H9 (cell line): ENCODE data around the gene OPHN1. TPM values are rescaled to one million over a fixed set of nuclear protein-coding genes. Genes with fewer than 3 reads are reported as not detected.

ENCODE experiments used
- DNase-seq: peaks from one replicate; pipeline ENCODE4 v3.0.0-alpha.2; 2017
- H2AFZ ChIP-seq: one replicate; pipeline ENCODE4 v1.6.1; 2013; ENCODE audit warnings: mild to moderate bottlenecking, low read length, control low read depth, moderate library complexity
- H2AK5ac ChIP-seq: 2 replicates; pipeline ENCODE4 v1.6.1; 2013; ENCODE audit warnings: low read length, control low read depth, mixed read lengths; ENCODE audit not compliant: insufficient read length
- H2BK120ac ChIP-seq: one replicate; pipeline ENCODE4 v1.6.1; 2013; ENCODE audit warnings: low read depth, mild to moderate bottlenecking, low read length, control low read depth, inconsistent platforms; ENCODE audit not compliant: poor library complexity, severe bottlenecking
- H2BK12ac ChIP-seq: 2 replicates; pipeline ENCODE4 v1.6.1; 2013; ENCODE audit warnings: low read length, control low read depth, mixed read lengths, low read depth; ENCODE audit not compliant: insufficient read length
- H2BK15ac ChIP-seq: 2 replicates; pipeline ENCODE4 v1.6.1; 2013; ENCODE audit warnings: low read depth, low read length, control low read depth
- H2BK20ac ChIP-seq: one replicate; pipeline ENCODE4 v1.6.1; 2013; ENCODE audit warnings: low read depth, mild to moderate bottlenecking, low read length, control low read depth, inconsistent platforms; ENCODE audit not compliant: poor library complexity, severe bottlenecking
- H2BK5ac ChIP-seq: 2 replicates; pipeline ENCODE4 v1.6.1; 2013; ENCODE audit warnings: low read length, control low read depth, mixed read lengths; ENCODE audit not compliant: insufficient read length
- H3K14ac ChIP-seq: 2 replicates; pipeline ENCODE4 v1.6.1; 2013; ENCODE audit warnings: low read length, control low read depth; ENCODE audit not compliant: insufficient read depth
- H3K18ac ChIP-seq: 2 replicates; pipeline ENCODE4 v1.6.1; 2013; ENCODE audit warnings: low read depth, mild to moderate bottlenecking, mixed read lengths, low read length, control low read depth; ENCODE audit not compliant: insufficient read length
- H3K23ac ChIP-seq: 2 replicates; pipeline ENCODE4 v1.6.1; 2013; ENCODE audit warnings: low read length, control low read depth, mixed read lengths, low read depth; ENCODE audit not compliant: insufficient read length
- H3K23me2 ChIP-seq: 2 replicates; pipeline ENCODE4 v1.6.1; 2013; ENCODE audit warnings: low read depth, mild to moderate bottlenecking, mixed read lengths, low read length, control low read depth; ENCODE audit not compliant: insufficient read length, poor library complexity, severe bottlenecking
- H3K27ac ChIP-seq: 2 replicates; pipeline ENCODE4 v1.5.1; 2013; ENCODE audit warnings: low read length, control low read depth, mixed read lengths, low read depth; ENCODE audit not compliant: insufficient read length
- H3K27me3 ChIP-seq: 2 replicates; pipeline ENCODE4 v1.6.1; 2013; ENCODE audit warnings: low read length, control low read depth, inconsistent platforms; ENCODE audit not compliant: insufficient read depth
- H3K4ac ChIP-seq: 2 replicates; pipeline ENCODE4 v1.6.1; 2013; ENCODE audit warnings: low read depth, mild to moderate bottlenecking, control low read depth, inconsistent platforms, low read length, moderate library complexity
- H3K4me1 ChIP-seq: 2 replicates; pipeline ENCODE4 v1.6.1; 2013; ENCODE audit warnings: low read length, control low read depth, inconsistent platforms; ENCODE audit not compliant: insufficient read depth
- H3K4me2 ChIP-seq: 2 replicates; pipeline ENCODE4 v1.6.1; 2013; ENCODE audit warnings: low read length, control low read depth, mixed read lengths; ENCODE audit not compliant: insufficient read length, insufficient read depth
- H3K56ac ChIP-seq: 2 replicates; pipeline ENCODE4 v1.6.1; 2013; ENCODE audit warnings: low read depth, mild to moderate bottlenecking, mixed read lengths, low read length, control low read depth; ENCODE audit not compliant: insufficient read length
- H3K79me1 ChIP-seq: 2 replicates; pipeline ENCODE4 v1.6.1; 2013; ENCODE audit warnings: low read depth, mild to moderate bottlenecking, moderate library complexity, low read length, control low read depth, inconsistent platforms; ENCODE audit not compliant: insufficient read depth, poor library complexity, severe bottlenecking
- H3K79me2 ChIP-seq: 2 replicates; pipeline ENCODE4 v1.6.1; 2013; ENCODE audit warnings: low read length, control low read depth, inconsistent platforms; ENCODE audit not compliant: insufficient read depth
- H3K9ac ChIP-seq: 2 replicates; pipeline ENCODE4 v1.6.1; 2013; ENCODE audit warnings: low read length, control low read depth, mixed read lengths; ENCODE audit not compliant: insufficient read length; ENCODE audit errors: extremely low read depth
- H3K9me3 ChIP-seq: one replicate; pipeline ENCODE4 v1.6.1; 2013; ENCODE audit warnings: low read depth, low read length, inconsistent platforms; ENCODE audit not compliant: control insufficient read depth
- H3T11ph ChIP-seq: one replicate; pipeline ENCODE4 v1.6.1; 2013; ENCODE audit warnings: mild to moderate bottlenecking, low read length, control low read depth, inconsistent platforms
- H4K20me1 ChIP-seq: one replicate; pipeline ENCODE4 v1.6.1; 2013; ENCODE audit not compliant: control insufficient read depth, insufficient read length, insufficient read depth
- H4K5ac ChIP-seq: 2 replicates; pipeline ENCODE4 v1.6.1; 2013; ENCODE audit warnings: low read depth, mild to moderate bottlenecking, mixed read lengths, low read length, control low read depth; ENCODE audit not compliant: insufficient read length
- H4K8ac ChIP-seq: replicated peaks from 2 replicates; pipeline ENCODE4 v1.6.1; 2013; ENCODE audit warnings: low read length, control low read depth, mixed read lengths, low read depth; ENCODE audit not compliant: insufficient read length
- H4K91ac ChIP-seq: 2 replicates; pipeline ENCODE4 v1.6.1; 2013; ENCODE audit warnings: low read depth, mild to moderate bottlenecking, moderate library complexity, mixed read lengths, low read length, control low read depth; ENCODE audit not compliant: insufficient read length
- H3K27ac Mint-ChIP-seq, 3 experiments: 2 replicates in 2 of 3; 3 replicates in 1 of 3; pipeline ENCODE4 v1.8.0; 2020 to 2021; ENCODE audit warnings: mixed read lengths in 3 of 3, mild to moderate bottlenecking in 1 of 3, moderate library complexity in 1 of 3
- H3K27me3 Mint-ChIP-seq: 2 replicates; pipeline ENCODE4 v1.8.0; 2021; ENCODE audit warnings: low read depth, mild to moderate bottlenecking, moderate library complexity, mixed read lengths
- H3K36me3 Mint-ChIP-seq, 3 experiments: 2 replicates in 2 of 3; 3 replicates in 1 of 3; pipeline ENCODE4 v1.8.0; 2020 to 2021; ENCODE audit warnings: low read depth in 3 of 3, mixed read lengths in 3 of 3; ENCODE audit not compliant: insufficient read depth in 1 of 3
- H3K4me1 Mint-ChIP-seq, 2 experiments: 2 replicates each; pipeline ENCODE4 v1.8.0; 2020; ENCODE audit warnings: mixed read lengths in 2 of 2
- H3K4me3 Mint-ChIP-seq, 2 experiments: 2 replicates in 1 of 2; 3 replicates in 1 of 2; pipeline ENCODE4 v1.8.0; 2020 to 2021; ENCODE audit warnings: mild to moderate bottlenecking in 2 of 2, mixed read lengths in 2 of 2, moderate library complexity in 1 of 2
- H3K9me3 Mint-ChIP-seq, 2 experiments: 2 replicates in 1 of 2; 3 replicates in 1 of 2; pipeline ENCODE4 v1.8.0; 2020; ENCODE audit warnings: mild to moderate bottlenecking in 2 of 2, mixed read lengths in 2 of 2, moderate library complexity in 1 of 2
- CTCF ChIP-seq: fragments of 200-600 bp; sonication (generic); conservative IDR thresholded peaks from 3 replicates; pipeline ENCODE4 v1.8.0; 2021; ENCODE audit warnings: antibody characterized with exemption, mild to moderate bottlenecking
- total RNA-seq: library from RNA; stranded (reverse); gene quantifications from 2 replicates; pipeline ENCODE4 v1.2.1, GENCODE V29; 2021

OPHN1 gene
- total RNA-seq, 1 experiment from 2014 or later, result 1.5 TPM

- H3K27ac Mint-ChIP-seq, result no peak overlapping the region; a peak in 1 of 7 replicates
- H3K14ac ChIP-seq, result no peak overlapping the region
- H2BK120ac ChIP-seq, result no peak overlapping the region
These were observed 146.3 kb downstream of the OPHN1 start for GRCh38 chrX:68286980-68287379.

More at GRCh38 chrX:68286980-68287379, 146.3 kb downstream of the OPHN1 start:
- Histone ChIP-seq H4K5ac (no peak overlapping the region), H3K4me1 (no peaks in the 10 kb centered on the region), H3K4ac (no peak overlapping the region), H2BK5ac (no peak overlapping the region), H3K4me2 (no peak overlapping the region), H4K8ac (no peak overlapping the region), H3K9ac (no peak overlapping the region), H3K27me3 (no peaks in the 10 kb centered on the region), H2AFZ (no peak overlapping the region), H3K18ac (no peak overlapping the region), H2BK12ac (no peak overlapping the region), H2BK15ac (no peak overlapping the region), H3T11ph (no peak overlapping the region), H3K79me1 (no peaks in the 10 kb centered on the region), H2AK5ac (no peak overlapping the region), H4K20me1 (no peaks in the 10 kb centered on the region), H2BK20ac (no peak overlapping the region), H3K27ac (no peak overlapping the region), H3K23me2 (no peaks in the 10 kb centered on the region), H4K91ac (no peak overlapping the region), H3K56ac (no peak overlapping the region), H3K79me2 (no peaks in the 10 kb centered on the region), H3K9me3 (peaks cover 25% of the 10 kb centered on the region), H3K23ac (no peak overlapping the region)
- Mint-ChIP-seq H3K4me1 (no peaks in the 10 kb centered on the region), H3K27me3 (no peaks in the 10 kb centered on the region; the same call in 1 of the 2 replicates), H3K4me3 (no peak overlapping the region), H3K36me3 (peaks cover 0 to 3% (median 0%) of the 10 kb centered on the region in 3 experiments; a peak in 1 of 7 replicates), H3K9me3 (peaks cover 55 to 80% of the 10 kb centered on the region in 2 experiments)
- no peak for DNase-seq
- TF ChIP-seq CTCF, result no peak
